ENCODE results near the gene C11orf71. TPM values are rescaled to one million over a fixed set of nuclear protein-coding genes. Genes with fewer than 3 reads are reported as not detected.

The C11orf71 gene, protein sequence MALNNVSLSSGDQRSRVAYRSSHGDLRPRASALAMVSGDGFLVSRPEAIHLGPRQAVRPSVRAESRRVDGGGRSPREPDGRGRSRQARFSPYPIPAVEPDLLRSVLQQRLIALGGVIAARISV
- total RNA-seq, result 3.0 and 3.4 TPM in 2 replicates

DNA sequence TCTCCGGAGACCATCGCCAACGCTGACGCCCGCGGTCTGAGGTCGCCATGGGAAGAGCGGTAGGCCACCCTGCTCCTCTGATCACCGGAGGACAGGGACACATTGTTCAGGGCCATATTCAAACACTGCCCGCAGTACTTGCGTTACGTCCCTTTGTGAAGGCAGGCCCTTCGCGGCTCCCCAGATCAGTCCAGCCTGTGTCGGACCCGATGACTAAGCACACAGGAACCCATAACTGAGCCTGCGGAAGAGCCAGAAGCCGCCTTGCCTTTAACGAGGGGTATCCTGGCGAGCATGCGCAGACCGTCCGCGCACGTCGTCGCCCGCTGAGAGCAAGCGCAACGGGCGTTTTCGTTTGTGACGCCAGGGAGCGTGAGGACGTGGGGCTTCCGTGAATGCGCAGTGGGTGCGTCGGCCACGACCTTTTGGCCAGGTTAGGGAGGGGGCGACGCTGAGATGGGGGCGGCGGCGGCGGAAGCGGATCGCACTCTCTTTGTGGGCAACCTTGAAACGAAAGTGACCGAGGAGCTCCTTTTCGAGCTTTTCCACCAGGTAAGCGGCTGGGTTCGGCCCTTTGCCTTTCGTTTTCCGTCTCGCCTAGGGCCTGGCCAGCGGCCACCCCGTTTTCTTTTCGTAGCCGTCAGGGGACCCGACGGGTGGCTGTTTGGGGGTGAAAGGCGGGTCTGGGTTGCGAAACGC lies at the start of gene C11orf71, which contains the start of gene RBM7:
Gene C11orf71 (minus strand): TSS at position 296 of the 699 bp plus-strand sequence. CDS start 180 bp downstream, at position 116.
Gene RBM7 (plus strand): TSS at position 451 of the 699 bp plus-strand sequence. CDS start 6 bp downstream, at position 457.

DNA sequence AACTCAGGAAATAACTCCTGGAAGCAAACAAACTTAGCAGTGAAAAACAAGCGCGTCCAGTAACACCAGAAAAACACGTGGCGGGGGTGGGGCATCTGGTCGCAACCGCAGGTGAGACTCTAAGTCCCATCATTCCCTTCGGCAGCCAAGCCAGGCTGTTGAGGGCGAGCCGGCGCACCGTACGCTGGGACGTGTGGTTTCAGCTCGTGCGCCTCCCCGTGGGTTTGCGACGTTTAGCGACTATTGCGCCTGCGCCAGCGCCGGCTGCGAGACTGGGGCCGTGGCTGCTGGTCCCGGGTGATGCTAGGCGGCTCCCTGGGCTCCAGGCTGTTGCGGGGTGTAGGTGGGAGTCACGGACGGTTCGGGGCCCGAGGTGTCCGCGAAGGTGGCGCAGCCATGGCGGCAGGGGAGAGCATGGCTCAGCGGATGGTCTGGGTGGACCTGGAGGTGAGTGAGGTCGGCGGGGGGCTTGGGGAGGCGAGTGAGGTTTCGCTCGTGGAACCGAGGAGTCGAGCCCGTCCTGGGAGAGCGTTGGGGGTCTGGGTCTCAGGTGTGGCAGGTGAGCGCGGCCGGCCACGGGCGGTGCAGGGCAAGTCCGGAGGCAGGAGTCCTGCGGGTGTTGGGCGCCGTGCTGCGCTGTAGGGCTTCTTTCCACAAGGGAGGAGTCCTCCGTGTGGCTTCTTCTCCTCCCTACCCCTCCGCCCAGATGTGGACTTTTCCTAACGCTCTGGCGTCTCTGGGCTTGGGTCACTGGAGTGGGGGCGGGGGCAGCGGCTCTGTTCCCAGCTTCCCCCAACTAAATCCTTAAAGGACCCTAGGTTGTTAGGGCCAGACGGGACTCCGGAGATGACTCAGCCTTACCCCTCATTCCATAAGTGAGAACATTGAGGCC lies 39.2 kb upstream of the C11orf71 start, which contains the start of gene REXO2:
Gene REXO2 (plus strand): TSS at position 239 of the 892 bp plus-strand sequence. CDS start 62 bp downstream, at position 301.

Other genes starting within 250 kb of the C11orf71 start
- gene NNMT, start 104.1 kb downstream of the C11orf71 start, total RNA-seq, result 311 and 473 TPM in 2 replicates
- gene RBM7, start 155 bp upstream of the C11orf71 start, total RNA-seq, result 26.6 and 48.4 TPM in 2 replicates
- gene REXO2, start 39.0 kb upstream of the C11orf71 start, total RNA-seq, result 193 and 205 TPM in 2 replicates
- gene NXPE1, start 159.4 kb upstream of the C11orf71 start, total RNA-seq, result not detected in 2 replicates
- not detected in 2 replicates for gene NXPE4, start 195.3 kb upstream of the C11orf71 start, total RNA-seq

Data from aortic smooth muscle cell (primary cell).